ENCODE data around the gene SF3B2.
"Not testable (repeated sequence)": the region's sequence is repeated elsewhere in the genome, so short reads cannot be mapped to it uniquely, and the experiment has no call there.

Gene SF3B2

GRCh38 chr11:66016793-66017177 lies 35.4 kb upstream of the SF3B2 start:
- DNase-seq: no peak

- no peak for DNase-seq
Measured at GRCh38 chr11:66017321-66017720, 34.8 kb upstream of the SF3B2 start.

- peak in 1 of 2 donors; percentile 23 for DNase-seq
Measured at GRCh38 chr11:66020212-66020611, 32.0 kb upstream of the SF3B2 start.

GRCh38 chr11:66020618-66021357 lies 31.4 kb upstream of the SF3B2 start:
- peak; percentile 76 to 89 for DNase-seq

- peak; percentile 71 to 76 for DNase-seq
Measured at GRCh38 chr11:66022401-66023185, 29.6 kb upstream of the SF3B2 start.

- DNase-seq: not testable (repeated sequence)
Measured at GRCh38 chr11:66023186-66023440, 29.1 kb upstream of the SF3B2 start.

- no peak for DNase-seq
Measured at GRCh38 chr11:66026017-66026529, 26.1 kb upstream of the SF3B2 start, which contains the start of gene CATSPER1. Gene CATSPER1 (minus strand): TSS chr11:66026479. CDS start chr11:66026379, 100 bp downstream.

GRCh38 chr11:66032957-66033735 lies 19.0 kb upstream of the SF3B2 start:
- DNase-seq: no peak

- DNase-seq: no peak
Measured at GRCh38 chr11:66035653-66036333, 16.4 kb upstream of the SF3B2 start.

GRCh38 chr11:66036334-66036710 lies 15.8 kb upstream of the SF3B2 start:
- DNase-seq: no peak

GRCh38 chr11:66037327-66037726 lies 14.8 kb upstream of the SF3B2 start:
- no peak for DNase-seq

- DNase-seq: no peak
Measured at GRCh38 chr11:66039765-66040164, 12.4 kb upstream of the SF3B2 start.

- DNase-seq: no peak
Measured at GRCh38 chr11:66042227-66042995, 9.8 kb upstream of the SF3B2 start.

- no peak for DNase-seq
Measured at GRCh38 chr11:66042996-66043906, 8.9 kb upstream of the SF3B2 start.

- DNase-seq: peak in 1 of 2 donors; percentile 4
Measured at GRCh38 chr11:66044757-66045156, 7.4 kb upstream of the SF3B2 start.

- DNase-seq: peak; percentile 69 to 79
Measured at GRCh38 chr11:66045177-66045639, 7.0 kb upstream of the SF3B2 start.

GRCh38 chr11:66046901-66047300 lies 5.3 kb upstream of the SF3B2 start:
- no peak for DNase-seq

GRCh38 chr11:66047541-66048365 lies 4.4 kb upstream of the SF3B2 start:
- DNase-seq: no peak

GRCh38 chr11:66048547-66049323 lies 3.4 kb upstream of the SF3B2 start, which contains the start of gene GAL3ST3:
Gene GAL3ST3 (minus strand): TSS chr11:66049161. CDS start chr11:66045415, 3,746 bp downstream.
- no peak for DNase-seq
